ENCODE results near the gene SIRT3.

DNA sequence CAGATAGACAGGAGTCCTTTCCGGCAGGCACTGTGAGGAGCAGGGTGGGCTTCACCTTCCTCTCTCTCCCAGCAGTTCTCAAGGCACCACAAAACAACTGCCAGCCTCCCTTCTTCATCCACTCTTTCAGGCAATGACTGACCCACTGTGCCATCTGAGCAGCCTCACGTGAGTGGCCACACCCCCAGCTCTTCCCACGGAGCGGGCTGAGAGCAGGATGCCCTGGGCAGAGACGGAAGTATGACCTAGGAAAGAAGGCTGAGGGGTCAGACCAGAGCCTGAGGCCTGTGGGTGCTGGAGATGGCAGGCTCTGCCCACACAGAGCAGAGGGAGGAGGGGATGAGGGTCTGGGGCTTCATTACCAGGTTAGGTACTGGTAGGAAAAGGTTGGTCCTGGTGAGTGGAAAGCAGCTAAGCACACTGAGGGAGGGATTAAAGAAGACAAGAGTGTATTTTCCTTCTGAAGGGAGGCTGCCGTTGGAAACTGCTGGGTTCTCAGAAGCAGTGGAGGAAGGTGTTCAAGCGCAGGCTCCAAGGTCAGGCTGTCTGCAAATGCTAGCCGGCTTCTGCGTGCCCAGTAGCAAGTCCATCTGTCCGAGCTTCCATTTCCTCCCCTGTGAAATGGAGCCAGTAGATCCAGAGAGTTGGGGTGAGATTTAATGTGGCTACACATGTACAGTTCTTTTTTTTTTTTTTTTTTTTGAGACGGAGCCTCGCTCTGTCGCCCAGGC, 46.7 kb upstream of the SIRT3 start:
- TF ChIP-seq, protein P1, sequence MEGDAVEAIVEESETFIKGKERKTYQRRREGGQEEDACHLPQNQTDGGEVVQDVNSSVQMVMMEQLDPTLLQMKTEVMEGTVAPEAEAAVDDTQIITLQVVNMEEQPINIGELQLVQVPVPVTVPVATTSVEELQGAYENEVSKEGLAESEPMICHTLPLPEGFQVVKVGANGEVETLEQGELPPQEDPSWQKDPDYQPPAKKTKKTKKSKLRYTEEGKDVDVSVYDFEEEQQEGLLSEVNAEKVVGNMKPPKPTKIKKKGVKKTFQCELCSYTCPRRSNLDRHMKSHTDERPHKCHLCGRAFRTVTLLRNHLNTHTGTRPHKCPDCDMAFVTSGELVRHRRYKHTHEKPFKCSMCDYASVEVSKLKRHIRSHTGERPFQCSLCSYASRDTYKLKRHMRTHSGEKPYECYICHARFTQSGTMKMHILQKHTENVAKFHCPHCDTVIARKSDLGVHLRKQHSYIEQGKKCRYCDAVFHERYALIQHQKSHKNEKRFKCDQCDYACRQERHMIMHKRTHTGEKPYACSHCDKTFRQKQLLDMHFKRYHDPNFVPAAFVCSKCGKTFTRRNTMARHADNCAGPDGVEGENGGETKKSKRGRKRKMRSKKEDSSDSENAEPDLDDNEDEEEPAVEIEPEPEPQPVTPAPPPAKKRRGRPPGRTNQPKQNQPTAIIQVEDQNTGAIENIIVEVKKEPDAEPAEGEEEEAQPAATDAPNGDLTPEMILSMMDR (IDR thresholded peaks at IDR 0.05; ENCODE audit: low read depth, low read length, missing input control) = no peak
- no peak for TF ChIP-seq SP1 (IDR thresholded peaks at IDR 0.05)
- TF ChIP-seq JUND (IDR thresholded peaks at IDR 0.05) = no peak
- TF ChIP-seq RAD21 (IDR thresholded peaks at IDR 0.05) = no peak
- no peak for TF ChIP-seq RXRA (IDR thresholded peaks at IDR 0.05)
- no peak for TF ChIP-seq MAX (IDR thresholded peaks at IDR 0.05)
- TF ChIP-seq ATF3 (IDR thresholded peaks at IDR 0.05) = no peak
- TF ChIP-seq HNF4G (IDR thresholded peaks at IDR 0.05) = no peak
- TF ChIP-seq, protein P2, sequence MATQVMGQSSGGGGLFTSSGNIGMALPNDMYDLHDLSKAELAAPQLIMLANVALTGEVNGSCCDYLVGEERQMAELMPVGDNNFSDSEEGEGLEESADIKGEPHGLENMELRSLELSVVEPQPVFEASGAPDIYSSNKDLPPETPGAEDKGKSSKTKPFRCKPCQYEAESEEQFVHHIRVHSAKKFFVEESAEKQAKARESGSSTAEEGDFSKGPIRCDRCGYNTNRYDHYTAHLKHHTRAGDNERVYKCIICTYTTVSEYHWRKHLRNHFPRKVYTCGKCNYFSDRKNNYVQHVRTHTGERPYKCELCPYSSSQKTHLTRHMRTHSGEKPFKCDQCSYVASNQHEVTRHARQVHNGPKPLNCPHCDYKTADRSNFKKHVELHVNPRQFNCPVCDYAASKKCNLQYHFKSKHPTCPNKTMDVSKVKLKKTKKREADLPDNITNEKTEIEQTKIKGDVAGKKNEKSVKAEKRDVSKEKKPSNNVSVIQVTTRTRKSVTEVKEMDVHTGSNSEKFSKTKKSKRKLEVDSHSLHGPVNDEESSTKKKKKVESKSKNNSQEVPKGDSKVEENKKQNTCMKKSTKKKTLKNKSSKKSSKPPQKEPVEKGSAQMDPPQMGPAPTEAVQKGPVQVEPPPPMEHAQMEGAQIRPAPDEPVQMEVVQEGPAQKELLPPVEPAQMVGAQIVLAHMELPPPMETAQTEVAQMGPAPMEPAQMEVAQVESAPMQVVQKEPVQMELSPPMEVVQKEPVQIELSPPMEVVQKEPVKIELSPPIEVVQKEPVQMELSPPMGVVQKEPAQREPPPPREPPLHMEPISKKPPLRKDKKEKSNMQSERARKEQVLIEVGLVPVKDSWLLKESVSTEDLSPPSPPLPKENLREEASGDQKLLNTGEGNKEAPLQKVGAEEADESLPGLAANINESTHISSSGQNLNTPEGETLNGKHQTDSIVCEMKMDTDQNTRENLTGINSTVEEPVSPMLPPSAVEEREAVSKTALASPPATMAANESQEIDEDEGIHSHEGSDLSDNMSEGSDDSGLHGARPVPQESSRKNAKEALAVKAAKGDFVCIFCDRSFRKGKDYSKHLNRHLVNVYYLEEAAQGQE (IDR thresholded peaks at IDR 0.05) = no peak
- no peak for TF ChIP-seq GABPA (IDR thresholded peaks at IDR 0.05 in 1 of 2, conservative IDR thresholded peaks at IDR 0.05 in 1 of 2)
- TF ChIP-seq TAF1 (conservative IDR thresholded peaks at IDR 0.05) = no peak
- TF ChIP-seq, protein P3, sequence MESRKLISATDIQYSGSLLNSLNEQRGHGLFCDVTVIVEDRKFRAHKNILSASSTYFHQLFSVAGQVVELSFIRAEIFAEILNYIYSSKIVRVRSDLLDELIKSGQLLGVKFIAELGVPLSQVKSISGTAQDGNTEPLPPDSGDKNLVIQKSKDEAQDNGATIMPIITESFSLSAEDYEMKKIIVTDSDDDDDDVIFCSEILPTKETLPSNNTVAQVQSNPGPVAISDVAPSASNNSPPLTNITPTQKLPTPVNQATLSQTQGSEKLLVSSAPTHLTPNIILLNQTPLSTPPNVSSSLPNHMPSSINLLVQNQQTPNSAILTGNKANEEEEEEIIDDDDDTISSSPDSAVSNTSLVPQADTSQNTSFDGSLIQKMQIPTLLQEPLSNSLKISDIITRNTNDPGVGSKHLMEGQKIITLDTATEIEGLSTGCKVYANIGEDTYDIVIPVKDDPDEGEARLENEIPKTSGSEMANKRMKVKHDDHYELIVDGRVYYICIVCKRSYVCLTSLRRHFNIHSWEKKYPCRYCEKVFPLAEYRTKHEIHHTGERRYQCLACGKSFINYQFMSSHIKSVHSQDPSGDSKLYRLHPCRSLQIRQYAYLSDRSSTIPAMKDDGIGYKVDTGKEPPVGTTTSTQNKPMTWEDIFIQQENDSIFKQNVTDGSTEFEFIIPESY (IDR thresholded peaks at IDR 0.05) = no peak
